ENCODE data around the gene CENPO. TPM values are rescaled to one million over a fixed set of nuclear protein-coding genes. Genes with fewer than 3 reads are reported as not detected.

The CENPO gene
- polyA plus RNA-seq, 3 donors from 2014 or later, result 1.2 to 5.6 (median 4.2) TPM

DNA sequence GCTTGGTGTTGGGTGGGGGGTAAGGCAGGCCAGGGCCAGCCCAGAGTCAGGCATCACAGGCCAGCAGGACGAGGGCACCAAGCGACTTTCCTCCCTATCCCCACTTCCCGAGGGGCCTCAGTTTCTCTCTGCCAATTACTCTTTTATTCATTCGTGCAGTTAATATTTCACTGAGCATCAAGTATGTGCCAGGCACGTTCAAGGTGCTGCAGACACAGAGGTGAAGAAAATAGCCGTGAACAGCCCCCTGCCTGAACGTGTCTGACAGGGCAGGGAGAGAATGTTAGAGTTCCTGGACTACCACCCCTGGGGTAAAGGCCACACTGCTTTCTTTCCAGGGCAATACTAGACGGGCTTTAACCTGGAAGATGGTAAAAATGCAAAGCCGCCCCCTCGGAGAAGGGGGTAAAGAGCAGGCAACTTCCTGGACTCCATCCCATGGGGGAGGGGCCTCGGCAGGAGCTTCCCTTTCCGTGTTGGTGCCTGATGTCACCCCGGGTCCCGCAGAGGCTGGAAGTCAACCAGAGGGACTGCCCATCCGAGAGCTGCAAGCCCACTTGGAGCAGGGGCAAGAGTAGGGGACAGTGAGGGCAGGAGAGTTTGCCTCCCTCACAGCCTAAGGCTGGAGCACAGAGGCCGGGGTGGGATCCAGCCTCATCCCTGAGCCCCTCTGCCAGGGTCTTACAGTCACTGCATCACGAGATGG lies 47.1 kb downstream of the CENPO start:
- no peak overlapping the region for H3K27ac Mint-ChIP-seq

DNA sequence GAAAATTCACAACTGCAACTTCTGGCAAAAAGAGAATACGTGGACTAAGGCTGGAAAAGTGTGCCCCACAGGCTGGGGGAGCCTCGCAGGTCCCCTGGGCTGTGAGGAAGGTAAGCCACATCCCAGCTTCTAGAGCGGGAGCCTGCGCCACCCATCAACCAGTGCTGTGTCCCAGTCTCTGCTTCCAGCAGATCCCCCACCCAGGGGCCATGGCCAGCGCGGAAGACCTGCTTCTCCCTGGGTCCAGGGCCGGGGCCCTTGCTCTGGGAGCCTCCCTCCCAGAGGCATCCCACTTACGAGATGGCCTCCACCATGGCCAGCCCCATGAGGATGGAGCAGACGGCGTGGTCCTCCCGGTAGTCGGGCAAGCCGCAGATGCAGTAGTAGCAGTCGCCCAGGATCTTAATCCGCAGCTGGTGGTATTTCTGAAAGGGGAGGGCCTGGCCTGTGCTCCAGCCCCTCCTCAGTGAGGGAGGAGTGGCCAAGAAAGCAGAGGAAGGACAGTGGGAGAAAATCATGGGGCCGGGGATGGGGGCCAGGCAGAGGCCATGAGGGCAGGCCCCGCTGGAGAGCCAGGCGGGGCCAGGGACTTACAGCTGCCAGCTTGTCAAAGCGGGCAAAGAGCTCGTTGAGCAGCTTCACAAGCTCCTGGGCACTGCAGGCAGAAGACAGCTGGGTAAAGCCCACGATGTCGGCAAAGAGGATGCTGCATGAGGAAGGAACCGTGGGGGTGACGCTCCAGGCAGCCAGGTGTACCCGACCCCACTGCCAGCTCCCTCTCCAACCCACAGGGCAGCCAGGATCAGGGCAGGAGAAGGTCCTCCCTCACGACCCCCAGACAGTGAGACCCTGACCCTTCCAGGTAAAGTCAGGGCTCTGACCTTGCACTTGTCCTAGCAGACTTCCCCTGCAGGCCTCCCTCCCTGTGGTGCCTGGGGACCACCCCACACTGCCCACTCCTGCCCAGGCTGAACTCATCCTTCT lies 48.0 kb downstream of the CENPO start:
- Mint-ChIP-seq H3K36me3 (no peaks in the 10 kb centered on the region), H3K27ac (no peak overlapping the region), H3K4me3 (no peak overlapping the region), H3K4me1 (no peaks in the 10 kb centered on the region), H3K9me3 (no peaks in the 10 kb centered on the region), H3K27me3 (ENCODE audit: low read depth in 3 of 3) (peaks cover 0 to 2% (median 0%) of the 10 kb centered on the region in 3 donors)
- DNase-seq, result no peak

More for the DNA sequence above, 47.1 kb downstream of the CENPO start:
- Mint-ChIP-seq H3K36me3 (no peaks in the 10 kb centered on the region), H3K27me3 (ENCODE audit: low read depth in 3 of 3) (peaks cover 0 to under 1% (median 0%) of the 10 kb centered on the region in 3 donors), H3K4me1 (no peaks in the 10 kb centered on the region), H3K9me3 (no peaks in the 10 kb centered on the region), H3K4me3 (no peak overlapping the region)
- no peak for DNase-seq

DNA sequence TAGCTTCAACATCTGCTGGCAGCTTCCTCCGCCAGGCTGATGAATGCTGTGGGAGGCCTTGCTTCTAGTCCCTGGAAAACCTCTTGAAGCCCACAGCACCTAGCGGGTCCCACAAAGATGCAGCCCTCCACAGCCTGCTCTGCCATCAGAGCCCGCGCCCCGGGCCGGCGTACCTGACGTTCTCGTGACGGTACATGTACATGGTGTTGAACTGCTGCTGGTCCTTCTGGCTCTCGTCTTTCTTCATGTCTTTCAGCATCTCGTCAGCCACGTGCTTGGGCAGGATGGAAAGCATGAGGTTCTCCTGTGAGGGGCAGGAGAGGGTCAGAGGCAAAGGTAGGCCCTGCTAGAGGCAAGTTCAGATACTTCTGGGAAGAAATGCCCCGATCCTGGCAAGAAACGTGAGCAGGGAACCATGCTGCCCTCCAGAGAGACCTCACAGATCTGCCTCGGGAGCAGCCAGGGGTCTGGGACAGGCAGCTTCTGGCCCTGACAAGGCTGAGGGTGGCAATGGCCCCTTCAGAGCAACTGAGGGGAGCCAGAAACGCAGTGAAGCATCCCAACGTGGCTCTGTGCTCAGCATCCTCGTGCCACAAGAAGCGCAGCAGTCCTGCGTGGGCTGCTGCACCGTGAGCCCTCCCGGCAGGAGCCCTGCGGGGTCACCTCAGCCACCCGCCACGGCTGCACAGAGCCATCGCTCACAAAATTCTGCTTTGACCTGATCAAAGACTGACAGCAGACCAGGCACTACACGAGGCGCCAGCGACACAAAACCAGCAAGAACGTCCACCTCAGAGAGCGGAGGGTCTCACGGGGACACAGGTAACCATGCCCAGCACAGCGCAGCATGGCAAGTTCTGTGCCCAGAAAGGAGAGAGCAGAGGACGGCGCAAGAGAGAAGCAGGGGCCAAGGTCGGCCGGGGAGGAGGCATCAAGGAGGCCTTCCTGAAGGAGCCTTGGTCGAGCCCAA lies 49.1 kb downstream of the CENPO start:
- Mint-ChIP-seq H3K36me3 (no peaks in the 10 kb centered on the region), H3K27me3 (ENCODE audit: low read depth in 3 of 3) (peaks cover 0 to 2% (median 0%) of the 10 kb centered on the region in 3 donors), H3K9me3 (no peaks in the 10 kb centered on the region), H3K27ac (no peak overlapping the region), H3K4me1 (no peaks in the 10 kb centered on the region), H3K4me3 (no peak overlapping the region)
- no peak for DNase-seq

DNA sequence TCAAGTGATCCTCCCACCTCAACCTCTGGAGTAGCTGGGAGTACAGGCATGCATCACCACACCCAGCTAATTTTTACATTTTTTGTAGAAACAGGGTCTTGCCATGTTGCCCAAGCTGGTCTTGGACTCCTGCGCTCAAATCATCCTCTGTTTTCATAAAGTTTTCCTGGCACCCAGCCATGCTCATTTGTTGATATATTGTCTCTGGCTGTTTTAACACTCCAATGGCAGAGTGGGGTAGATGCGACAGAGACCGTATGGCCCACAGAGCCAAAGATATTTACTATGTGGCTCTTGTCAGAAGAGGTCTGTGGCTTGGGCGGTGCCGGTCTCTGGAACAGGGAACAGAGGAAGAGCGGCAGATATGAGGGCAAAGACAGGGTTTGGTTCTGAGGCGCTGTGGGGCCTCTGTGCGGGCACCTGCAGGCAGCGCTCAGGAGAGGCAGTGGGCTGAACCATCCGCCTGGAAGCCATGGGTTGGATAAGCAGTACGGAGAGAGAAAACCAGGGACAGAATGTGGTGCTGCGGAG lies 50.2 kb downstream of the CENPO start:
- H3K27me3 Mint-ChIP-seq (ENCODE audit: low read depth in 3 of 3), result peaks cover 0 to 2% (median 0%) of the 10 kb centered on the region in 3 donors
- no peak overlapping the region for H3K4me3 Mint-ChIP-seq
- H3K36me3 Mint-ChIP-seq, result no peaks in the 10 kb centered on the region
- H3K27ac Mint-ChIP-seq, result no peak overlapping the region
- no peak for DNase-seq
- H3K4me1 Mint-ChIP-seq, result no peaks in the 10 kb centered on the region
- no peaks in the 10 kb centered on the region for H3K9me3 Mint-ChIP-seq

DNA sequence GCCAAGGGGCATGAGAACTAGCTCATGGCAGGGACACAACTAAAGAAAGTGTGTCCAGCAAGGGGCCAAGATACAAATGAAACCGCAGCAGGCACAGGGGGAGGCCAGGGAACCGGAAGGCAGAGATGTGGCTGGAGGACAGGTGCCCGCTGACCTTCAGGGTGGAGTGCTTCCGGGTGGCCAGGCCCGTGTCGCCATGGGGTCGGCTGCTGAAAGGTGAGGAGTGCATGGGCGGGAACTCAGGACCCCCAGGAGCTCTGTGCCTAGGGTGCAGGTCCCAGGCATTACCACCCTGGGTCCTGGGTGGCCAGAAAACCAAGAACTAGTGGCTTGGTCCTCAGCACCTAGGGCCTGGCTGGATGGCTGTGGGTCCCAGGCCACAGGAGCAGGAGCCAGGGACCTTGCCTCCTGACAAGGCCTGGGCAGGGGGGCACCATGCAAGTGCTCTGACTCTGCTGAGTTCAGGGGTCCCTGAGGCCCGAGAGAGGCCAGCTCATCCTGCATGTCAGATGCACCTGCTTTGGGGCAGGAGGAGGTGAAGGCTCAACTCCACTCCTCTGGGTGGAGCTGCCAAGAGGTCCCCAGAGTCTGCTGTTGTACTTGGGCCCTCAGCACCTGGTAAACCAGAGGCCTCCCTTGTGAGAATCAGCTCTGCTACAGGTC lies 50.9 kb downstream of the CENPO start:
- Mint-ChIP-seq H3K27me3 (ENCODE audit: low read depth in 3 of 3) (peaks cover 0 to 2% (median 0%) of the 10 kb centered on the region in 3 donors), H3K27ac (no peak overlapping the region), H3K4me3 (no peak overlapping the region), H3K4me1 (no peaks in the 10 kb centered on the region), H3K36me3 (no peaks in the 10 kb centered on the region), H3K9me3 (no peaks in the 10 kb centered on the region)
- DNase-seq, result no peak

DNA sequence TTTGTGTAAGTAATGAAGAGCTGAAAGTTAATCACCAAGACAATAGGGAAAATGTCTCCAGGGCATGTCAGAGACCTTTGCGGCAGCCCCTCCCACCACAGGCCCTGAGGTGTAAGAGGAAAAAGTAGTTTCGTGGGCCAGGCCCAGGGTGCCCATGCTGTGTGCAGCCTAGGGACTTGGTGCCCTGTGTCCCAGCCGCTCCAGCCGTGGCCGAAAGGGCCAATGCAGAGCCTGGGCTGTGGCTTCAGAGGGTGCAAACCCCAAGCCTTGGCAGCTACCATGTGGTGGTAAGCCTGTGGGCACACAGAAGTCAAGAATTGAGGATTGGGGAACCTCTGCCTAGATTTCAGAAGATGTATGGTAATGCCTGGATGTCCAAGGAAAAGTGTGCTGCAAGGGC lies 52.5 kb downstream of the CENPO start:
- H3K27ac Mint-ChIP-seq, result peak overlapping the region in 1 of 6 donors; percentile 30
- H3K36me3 Mint-ChIP-seq, result peaks cover 0 to 3% (median 0%) of the 10 kb centered on the region in 3 donors
- no peak for DNase-seq
- H3K4me3 Mint-ChIP-seq, result no peak overlapping the region
- no peaks in the 10 kb centered on the region for H3K4me1 Mint-ChIP-seq
- no peaks in the 10 kb centered on the region for H3K9me3 Mint-ChIP-seq
- H3K27me3 Mint-ChIP-seq (ENCODE audit: low read depth in 3 of 3), result peaks cover 0 to 2% (median 0%) of the 10 kb centered on the region in 3 donors

DNA sequence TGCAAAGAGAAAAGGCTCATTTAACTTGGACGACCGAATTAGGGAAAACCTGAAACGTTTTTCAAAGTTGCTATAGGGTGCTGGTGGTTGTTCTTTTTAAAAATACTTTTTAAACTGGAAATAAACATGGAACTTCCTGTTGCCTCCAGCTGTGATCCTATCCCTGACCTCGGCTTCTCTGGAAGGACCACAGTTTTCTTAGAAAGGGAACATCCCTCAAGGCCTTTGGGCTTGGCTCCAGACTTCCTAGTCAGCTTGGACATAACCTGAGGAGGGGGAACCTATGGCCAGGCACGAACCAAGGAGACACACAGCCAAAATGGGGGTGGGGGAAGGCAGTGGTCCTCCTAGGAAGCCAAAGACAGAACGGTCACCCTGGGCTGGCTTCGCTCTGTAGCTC lies 57.7 kb downstream of the CENPO start:
- no peaks in the 10 kb centered on the region for H3K27me3 Mint-ChIP-seq (ENCODE audit: low read depth in 3 of 3)
- H3K9me3 Mint-ChIP-seq, result no peaks in the 10 kb centered on the region
- H3K27ac Mint-ChIP-seq, result no peak overlapping the region
- DNase-seq, result no peak
- H3K4me3 Mint-ChIP-seq, result no peak overlapping the region
- no peaks in the 10 kb centered on the region for H3K4me1 Mint-ChIP-seq
- peaks cover 0 to 4% (median 0%) of the 10 kb centered on the region in 3 donors for H3K36me3 Mint-ChIP-seq

DNA sequence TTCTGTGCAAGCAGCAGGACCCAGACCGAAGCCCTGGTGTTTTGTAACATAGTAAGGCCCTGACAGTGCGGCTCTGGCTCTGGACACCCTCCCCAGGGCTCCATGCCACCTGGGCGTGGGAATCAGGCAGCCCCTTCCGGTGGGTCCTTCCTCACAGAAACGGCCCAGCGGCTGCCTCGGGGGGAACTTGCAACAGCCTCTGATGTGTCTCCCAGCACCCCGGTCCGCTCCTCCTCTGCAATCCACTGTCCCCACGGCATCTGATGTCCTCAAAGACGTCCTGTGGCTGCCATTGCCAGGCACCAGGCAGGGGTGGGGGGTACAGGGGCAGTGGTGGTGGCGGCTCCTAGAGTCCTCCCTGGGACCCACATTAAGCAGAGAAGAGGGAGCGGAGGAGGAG lies 58.8 kb downstream of the CENPO start:
- no peaks in the 10 kb centered on the region for H3K27me3 Mint-ChIP-seq (ENCODE audit: low read depth in 3 of 3)
- no peak for DNase-seq
- no peaks in the 10 kb centered on the region for H3K9me3 Mint-ChIP-seq
- H3K4me1 Mint-ChIP-seq, result no peaks in the 10 kb centered on the region
- no peak overlapping the region for H3K27ac Mint-ChIP-seq
- no peak overlapping the region for H3K4me3 Mint-ChIP-seq
- H3K36me3 Mint-ChIP-seq, result peaks cover 0 to 4% (median 0%) of the 10 kb centered on the region in 3 donors

DNA sequence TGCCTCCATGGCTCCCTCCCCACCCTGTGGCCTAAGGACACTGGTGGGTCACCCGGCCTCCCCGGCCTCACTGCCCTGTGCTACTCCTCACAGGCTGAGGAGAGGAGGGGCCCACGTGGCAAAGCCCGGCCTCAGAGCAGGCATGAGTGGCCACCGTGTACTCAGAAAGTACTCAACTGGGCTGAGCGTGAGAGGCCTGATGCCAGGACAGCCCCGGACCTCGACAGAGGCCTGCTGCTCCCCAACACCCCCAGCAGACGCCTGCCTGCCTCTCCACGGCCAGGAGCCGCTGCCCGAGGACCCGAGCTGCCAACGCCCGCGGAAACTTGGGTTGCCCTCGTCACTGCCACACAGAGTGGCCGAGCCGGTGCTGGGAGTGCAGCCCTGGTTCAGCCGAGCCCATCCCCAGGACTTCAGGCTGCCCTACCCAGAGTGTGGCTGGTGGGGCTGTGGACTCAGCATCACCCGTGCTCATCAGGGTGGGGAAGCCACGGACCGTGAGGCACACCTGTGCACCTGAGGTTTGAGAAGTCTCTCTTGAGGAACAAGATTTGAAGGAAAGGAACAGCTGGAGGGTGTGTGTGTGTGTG lies 59.3 kb downstream of the CENPO start:
- no peaks in the 10 kb centered on the region for H3K4me1 Mint-ChIP-seq
- no peak overlapping the region for H3K27ac Mint-ChIP-seq
- H3K4me3 Mint-ChIP-seq, result no peak overlapping the region
- H3K27me3 Mint-ChIP-seq (ENCODE audit: low read depth in 3 of 3), result no peaks in the 10 kb centered on the region
- H3K9me3 Mint-ChIP-seq, result no peaks in the 10 kb centered on the region
- peaks cover 0 to 4% (median 0%) of the 10 kb centered on the region in 3 donors for H3K36me3 Mint-ChIP-seq
- no peak for DNase-seq

DNA sequence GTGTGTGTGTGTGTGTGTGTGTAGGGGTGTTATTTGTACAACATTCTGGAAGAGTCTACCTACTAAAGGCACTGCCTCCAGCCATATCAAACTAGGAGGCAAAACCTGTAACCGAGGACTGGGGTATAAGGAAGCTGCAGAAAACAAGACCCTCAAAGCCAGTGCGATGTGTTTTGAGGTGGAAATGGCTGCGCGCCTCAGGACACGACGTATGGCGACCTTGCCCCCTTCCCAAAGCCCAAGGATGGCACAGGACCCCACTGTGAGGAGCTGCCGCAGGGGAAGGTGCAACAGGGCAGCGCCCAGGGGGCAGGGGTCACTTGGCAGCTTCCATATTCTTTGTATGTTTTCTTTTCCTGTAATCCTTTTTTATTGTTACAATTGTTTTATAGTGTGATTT lies 59.8 kb downstream of the CENPO start:
- H3K4me3 Mint-ChIP-seq, result no peak overlapping the region
- no peak overlapping the region for H3K27ac Mint-ChIP-seq
- DNase-seq, result no peak
- H3K27me3 Mint-ChIP-seq (ENCODE audit: low read depth in 3 of 3), result no peaks in the 10 kb centered on the region
- peaks cover 0 to 4% (median 0%) of the 10 kb centered on the region in 3 donors for H3K36me3 Mint-ChIP-seq
- H3K9me3 Mint-ChIP-seq, result no peaks in the 10 kb centered on the region
- no peaks in the 10 kb centered on the region for H3K4me1 Mint-ChIP-seq

DNA sequence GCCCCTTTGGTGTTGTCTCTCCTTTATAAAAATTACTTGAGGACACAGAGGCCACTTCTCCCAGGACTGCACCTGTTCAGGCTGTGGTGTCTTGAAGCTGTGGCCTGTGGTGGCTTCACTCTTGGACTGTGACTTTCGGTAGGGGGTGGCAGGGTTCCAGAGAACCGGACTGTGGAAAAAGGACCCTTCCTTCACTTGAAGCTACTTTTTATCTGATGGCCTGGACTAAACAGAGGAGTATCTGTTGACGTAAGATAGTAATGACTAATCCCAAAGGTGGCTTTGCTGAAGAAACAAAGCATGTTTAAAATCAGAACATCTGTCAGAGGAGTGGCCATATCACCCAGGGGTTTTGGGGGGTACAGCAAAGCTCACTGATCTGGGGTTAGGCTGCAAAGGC lies 60.8 kb downstream of the CENPO start:
- Mint-ChIP-seq H3K36me3 (peaks cover 0 to 4% (median 0%) of the 10 kb centered on the region in 3 donors), H3K27me3 (ENCODE audit: low read depth in 3 of 3) (no peaks in the 10 kb centered on the region), H3K4me3 (no peak overlapping the region), H3K27ac (no peak overlapping the region), H3K9me3 (no peaks in the 10 kb centered on the region), H3K4me1 (no peaks in the 10 kb centered on the region)
- no peak for DNase-seq

DNA sequence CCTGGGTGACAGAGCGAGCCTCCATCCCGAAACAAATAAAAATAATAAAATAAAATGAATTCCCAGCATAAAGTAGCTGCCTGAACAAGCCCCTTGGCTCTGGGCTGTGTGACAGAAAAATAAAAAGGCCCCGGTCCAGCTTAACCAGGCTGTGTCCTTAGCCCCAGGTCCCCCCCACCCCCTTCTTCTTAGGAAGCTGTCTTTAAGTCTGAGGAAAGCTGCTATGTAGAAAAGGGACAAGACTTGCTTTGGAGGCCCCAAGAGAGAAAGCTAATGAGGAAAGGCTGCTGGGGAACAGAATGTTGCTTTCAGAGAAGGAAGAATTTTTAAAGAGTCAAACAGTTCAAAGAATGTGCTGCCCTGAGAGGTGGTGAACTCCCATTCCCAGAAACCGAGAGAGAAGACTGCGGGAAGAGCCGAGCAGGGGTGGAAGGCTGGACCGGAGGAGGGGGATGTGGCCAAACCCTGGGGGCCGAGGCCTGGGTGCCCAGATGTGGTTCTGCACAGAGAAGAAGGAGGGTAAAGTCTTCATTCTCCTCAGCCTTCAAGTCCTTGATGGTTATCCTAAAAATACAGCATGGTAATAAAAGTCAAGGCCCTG lies 61.9 kb downstream of the CENPO start:
- DNase-seq, result no peak
- no peak overlapping the region for H3K27ac Mint-ChIP-seq
- H3K4me1 Mint-ChIP-seq, result no peaks in the 10 kb centered on the region
- peaks cover 0 to 4% (median 0%) of the 10 kb centered on the region in 3 donors for H3K36me3 Mint-ChIP-seq
- no peaks in the 10 kb centered on the region for H3K9me3 Mint-ChIP-seq
- no peaks in the 10 kb centered on the region for H3K27me3 Mint-ChIP-seq (ENCODE audit: low read depth in 3 of 3)
- no peak overlapping the region for H3K4me3 Mint-ChIP-seq
